GM12873 (cell line): ENCODE measurements around the gene ACOXL.

Experiments used
- CTCF ChIP-seq: IDR thresholded peaks from 2 replicates; pipeline ENCODE4 v1.5.1; 2012; ENCODE audit warnings: low read depth, mild to moderate bottlenecking, moderate library complexity, low read length, control low read depth; ENCODE audit not compliant: insufficient read depth; ENCODE audit errors: missing control alignments

ACOXL gene

GRCh38 chr2:110770404-110770958 lies 38.1 kb downstream of the ACOXL start:
- no peak for TF ChIP-seq CTCF

GRCh38 chr2:110770959-110771431 lies 38.6 kb downstream of the ACOXL start:
- no peak for TF ChIP-seq CTCF

GRCh38 chr2:110771547-110772382 lies 39.4 kb downstream of the ACOXL start:
- TF ChIP-seq CTCF, result no peak

GRCh38 chr2:110772383-110772755 lies 40.0 kb downstream of the ACOXL start:
- TF ChIP-seq CTCF, result no peak

GRCh38 chr2:110773401-110773921 lies 41.1 kb downstream of the ACOXL start:
- TF ChIP-seq CTCF, result no peak

- TF ChIP-seq CTCF, result no peak
Observed at GRCh38 chr2:110774701-110775100, 42.3 kb downstream of the ACOXL start.

GRCh38 chr2:110777531-110778311 lies 45.3 kb downstream of the ACOXL start:
- no peak for TF ChIP-seq CTCF
